Measurements from ENCODE around the gene SPATA2. TPM values are rescaled to one million over a fixed set of nuclear protein-coding genes. Genes with fewer than 3 reads are reported as not detected.

SPATA2 gene
- total and polyA plus RNA-seq, 2 of the 8 experiments (the other 6 are each of a cell fraction or from before 2014, with no cell fraction given), result 11.0 to 13.0 TPM

DNA sequence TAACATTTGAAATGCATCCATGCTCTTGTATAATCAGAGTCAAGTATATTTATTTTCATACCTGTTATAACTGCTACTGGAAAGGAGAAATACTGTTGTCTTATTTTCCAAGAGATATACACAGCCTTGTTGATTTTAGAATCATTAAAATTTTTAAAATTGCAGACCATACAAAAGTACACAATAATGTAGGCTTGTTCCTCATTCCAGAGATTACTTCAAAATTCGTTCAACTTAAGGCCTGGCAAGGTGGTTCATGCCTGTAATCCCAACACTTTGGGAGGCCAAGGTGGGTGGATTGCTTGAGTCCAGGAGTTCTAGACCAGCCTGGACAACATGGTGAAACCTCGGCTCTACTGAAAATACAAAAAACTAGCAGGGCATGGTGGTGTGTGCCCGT is 27.0 kb upstream of the SPATA2 start:
- no peak overlapping the region for H2BK120ac ChIP-seq (replicated peaks; ENCODE audit: low read depth, low read length)
- no peak overlapping the region for H3K14ac ChIP-seq (ENCODE audit: insufficient read length)
- no peak for FAIRE-seq
- no peak for TF ChIP-seq ASH2L (IDR thresholded peaks at IDR 0.05; ENCODE audit: low read length)
- no peak for TF ChIP-seq POLR2A (IDR thresholded peaks at IDR 0.05; ENCODE audit: control extremely low read depth in 1 of 2, low read depth in 2 of 2, low read length in 2 of 2)
- H3K9me3 ChIP-seq (ENCODE audit: insufficient read depth in 2 of 2, low read depth in 1 of 2, low read length in 1 of 2), result no peaks in the 10 kb centered on the region
- H3K18ac ChIP-seq (ENCODE audit: extremely low read depth, low read length), result no peak overlapping the region
- H2BK5ac ChIP-seq (ENCODE audit: low read depth, low read length), result no peak overlapping the region
- no peak overlapping the region for H2BK20ac ChIP-seq (ENCODE audit: low read length)
- H3K27ac ChIP-seq (ENCODE audit: low read depth, low read length), result no peak overlapping the region
- ChIA-PET POLR2A (ENCODE audit: partially characterized antibody) (interaction anchor here (0.7 kb wide), 1 partner anchor 11 kb away, joined by 3 read pairs; no protein-coding TSS in a partner anchor), CTCF (ENCODE audit: partially characterized antibody) (interaction anchor here (1.2 to 1.9 kb wide), 2 partner anchors 12 to 15 kb away, joined by 3 to 4 read pairs; no protein-coding TSS in a partner anchor)
- H4K5ac ChIP-seq (ENCODE audit: insufficient read length, low read depth, low read length), result no peak overlapping the region
- no peak overlapping the region for H2BK12ac ChIP-seq (ENCODE audit: low read depth, low read length)
- no peak overlapping the region for H2BK15ac ChIP-seq (ENCODE audit: low read length)
- H4K20me1 ChIP-seq (replicated peaks in 1 of 2; ENCODE audit: control insufficient read depth in 1 of 2, insufficient read depth in 2 of 2, low read length in 2 of 2), result peaks cover 8 to 14% of the 10 kb centered on the region in 2 experiments
- no peak overlapping the region for H4K8ac ChIP-seq (ENCODE audit: extremely low read depth, insufficient read depth, low read length)
- H3K27me3 ChIP-seq (replicated peaks in 1 of 4; ENCODE audit: control insufficient read depth in 3 of 4, extremely low read depth in 1 of 4, insufficient read depth in 3 of 4, low read length in 3 of 4), result no peaks in the 10 kb centered on the region
- H3K4ac ChIP-seq (replicated peaks; ENCODE audit: insufficient read length, low read depth, low read length), result no peak overlapping the region
- no peak overlapping the region for H3K4me2 ChIP-seq (ENCODE audit: insufficient read depth in 1 of 2, low read depth in 2 of 2, low read length in 2 of 2)
- H3K23me2 ChIP-seq (ENCODE audit: low read depth, low read length), result no peaks in the 10 kb centered on the region
- H3K56ac ChIP-seq (replicated peaks; ENCODE audit: insufficient read length, low read depth, low read length), result no peak overlapping the region
- peaks cover 3 to 12% (median 6%) of the 10 kb centered on the region in 4 experiments; a peak in 5 of 7 replicates for H3K4me1 ChIP-seq (replicated peaks in 1 of 4; ENCODE audit: control insufficient read depth in 3 of 4, insufficient read depth in 4 of 4, low read length in 3 of 4)
- peaks cover 10 to 57% (median 21%) of the 10 kb centered on the region in 4 experiments; a peak in 7 of 8 replicates for H3K36me3 ChIP-seq (ENCODE audit: control insufficient read depth in 2 of 4, insufficient read depth in 4 of 4, low read length in 3 of 4)
- peaks cover 18% of the 10 kb centered on the region for H3K79me1 ChIP-seq (ENCODE audit: low read depth, low read length)
- 80% methylated on average over 3 of the region's 3 CpGs; no CpG with 5 or more reads in 1 of the 2 experiments for WGBS, 2 experiments (ENCODE audit: extremely low coverage in 1 of 2, insufficient coverage in 1 of 2, insufficient read length in 1 of 2, insufficient replicate concordance in 2 of 2, low coverage in 1 of 2, low lambda C conversion rate in 2 of 2, missing lambda C conversion rate in 1 of 2)
- no peak overlapping the region for H2AFZ ChIP-seq (ENCODE audit: low read length)
- H3K9ac ChIP-seq (replicated peaks in 1 of 4; ENCODE audit: extremely low read depth in 1 of 4, low read depth in 3 of 4, low read length in 3 of 4), result no peak overlapping the region
- H3K23ac ChIP-seq (ENCODE audit: insufficient read length), result no peak overlapping the region
- H3K79me2 ChIP-seq (ENCODE audit: control insufficient read depth in 1 of 2, insufficient read depth in 2 of 2, low read length in 2 of 2), result peaks cover 16 to 68% of the 10 kb centered on the region in 2 experiments
- DNase-seq (ENCODE audit: low read depth in 1 of 2, low spot score in 2 of 2), result no peak
- no peak overlapping the region for H4K91ac ChIP-seq (replicated peaks; ENCODE audit: insufficient read length, low read length)
- H3K4me3 ChIP-seq (ENCODE audit: extremely low read depth in 1 of 4, insufficient read depth in 2 of 4, low read depth in 3 of 4, low read length in 4 of 4), result no peak overlapping the region
- no peak overlapping the region for H2AK5ac ChIP-seq (ENCODE audit: low read depth, low read length)

Data from H1 (cell line).